K562 (cell line): Measurements from ENCODE around the gene NMRAL1. TPM values are rescaled to one million over a fixed set of nuclear protein-coding genes. Genes with fewer than 3 reads are reported as not detected.

ENCODE experiments used
- ATAC-seq: fragments of 200-7000 bp; cut with Tn5 transposase; 3 replicates; pipeline ENCODE4 v1.9.1; 2020; ENCODE audit warnings: moderate library complexity
- BruUV-seq: library from RNA; stranded (reverse); fragments of 400-500 nt; replicated peaks from 2 replicates; lab custom pipeline; 2021; lab: Mats Ljungman, UMichigan
- CTCF ChIA-PET: fragments of 300-600 bp; formaldehyde crosslinking; extraction: SDS; loops from one replicate; lab custom pipeline; 2021; ENCODE audit warnings: low intra/inter-chr PET ratio; lab: Yijun Ruan, JAX
- POLR2A ChIA-PET: fragments of 300-600, 350-650 bp; sonication (Branson Sonifier 250); formaldehyde crosslinking; extraction: SDS; loops from one replicate; lab custom pipeline; 2021; ENCODE audit warnings: antibody characterized with exemption, inconsistent platforms; lab: Yijun Ruan, JAX
- DNase-seq, 4 experiments: peaks; one replicate each; pipeline versions ENCODE4 v3.0.0 to v3.0.0-alpha.2; 2011 to 2018; ENCODE audit warnings: low spot score in 3 of 4, mixed read lengths in 3 of 4; ENCODE audit errors: extremely low read depth in 1 of 4
- FAIRE-seq: peaks from 2 replicates; lab custom pipeline; 2011; peaks lifted over from hg19 to GRCh38; lab: Jason Lieb, UNC
- H2AFZ ChIP-seq: 2 replicates; pipeline ENCODE4 v1.6.0; 2011; ENCODE audit warnings: low read depth, low read length, control low read depth, inconsistent platforms
- H3K27ac ChIP-seq: fragments of 200-600 bp; 3 replicates; pipeline ENCODE4 v1.8.0; 2011; ENCODE audit warnings: low read depth, mild to moderate bottlenecking, control low read depth, inconsistent platforms, low read length, moderate library complexity, mixed read lengths; ENCODE audit errors: extremely low read depth
- H3K27me3 ChIP-seq, 2 experiments: fragments of 300-600 bp in 1 of 2; 2 replicates in 1 of 2; 3 replicates in 1 of 2; pipeline versions ENCODE4 v1.6.0 to v1.8.0; 2011; ENCODE audit warnings: inconsistent platforms in 2 of 2, low read length in 2 of 2, mild to moderate bottlenecking in 1 of 2, mixed read lengths in 1 of 2, moderate library complexity in 1 of 2; ENCODE audit not compliant: control insufficient read depth in 2 of 2, insufficient read depth in 2 of 2
- H3K36me3 ChIP-seq: fragments of 300-600 bp; 3 replicates; pipeline ENCODE4 v1.8.0; 2011; ENCODE audit warnings: mild to moderate bottlenecking, low read length, inconsistent platforms; ENCODE audit not compliant: control insufficient read depth, insufficient read depth
- H3K4me1 ChIP-seq, 2 experiments: fragments of 200-600 bp in 1 of 2; replicated peaks in 1 of 2; 2 replicates in 1 of 2; 3 replicates in 1 of 2; pipeline versions ENCODE4 v1.5.1 to v1.8.0; 2011; ENCODE audit warnings: inconsistent platforms in 2 of 2, low read length in 2 of 2, mild to moderate bottlenecking in 1 of 2, mixed read lengths in 1 of 2, moderate library complexity in 1 of 2; ENCODE audit not compliant: control insufficient read depth in 2 of 2, insufficient read depth in 2 of 2
- H3K4me2 ChIP-seq: 2 replicates; pipeline ENCODE4 v1.6.1; 2011; ENCODE audit warnings: low read length, control low read depth, inconsistent platforms, mixed read lengths; ENCODE audit not compliant: insufficient read depth
- H3K4me3 ChIP-seq: fragments of 200-600 bp; sonication (generic), shearing (Covaris generic); 2 replicates; pipeline ENCODE4 v1.5.1; 2016; ENCODE audit warnings: control low read depth, inconsistent platforms
- H3K79me2 ChIP-seq: fragments of 200-600 bp; 3 replicates; pipeline ENCODE4 v1.8.0; 2011; ENCODE audit warnings: low read length, inconsistent platforms; ENCODE audit not compliant: control insufficient read depth, insufficient read depth
- H3K9ac ChIP-seq, 2 experiments: 2 replicates each; pipeline versions ENCODE4 v1.6.0 to v1.6.1; 2011; ENCODE audit warnings: low read depth in 2 of 2, low read length in 2 of 2, control low read depth in 1 of 2, inconsistent platforms in 1 of 2, mild to moderate bottlenecking in 1 of 2, mixed read lengths in 1 of 2; ENCODE audit not compliant: insufficient read depth in 1 of 2
- H3K9me1 ChIP-seq: one replicate; pipeline ENCODE4 v1.6.0; 2011; ENCODE audit warnings: inconsistent platforms, mild to moderate bottlenecking, low read length, moderate library complexity; ENCODE audit not compliant: control insufficient read depth, insufficient read depth
- H3K9me3 ChIP-seq: replicated peaks from 2 replicates; pipeline ENCODE4 v1.5.1; 2011; ENCODE audit warnings: low read depth, low read length, inconsistent platforms; ENCODE audit not compliant: control insufficient read depth, insufficient read depth
- H4K20me1 ChIP-seq: replicated peaks from 2 replicates; pipeline ENCODE4 v1.6.1; 2011; ENCODE audit warnings: low read length, inconsistent platforms, mixed read lengths; ENCODE audit not compliant: control insufficient read depth, insufficient read depth
- NFIC ChIP-seq: fragments of 450-650 bp; IDR thresholded peaks from 2 replicates; pipeline ENCODE4 v1.6.1; 2017; ENCODE audit warnings: mild to moderate bottlenecking, inconsistent platforms
- NONO ChIP-seq, 2 experiments: fragments of 200-400 bp in 1 of 2; fragments of 450-650 bp in 1 of 2; formaldehyde crosslinking in 1 of 2; IDR thresholded peaks; 2 replicates each; pipeline ENCODE4 v1.6.1; 2017; ENCODE audit warnings: low read depth in 2 of 2, mild to moderate bottlenecking in 2 of 2, moderate library complexity in 2 of 2, low read length in 1 of 2
- SRSF7 ChIP-seq: fragments of 200-400 bp; formaldehyde crosslinking; optimal IDR thresholded peaks from 2 replicates; pipeline ENCODE3; 2017; ENCODE audit warnings: mild to moderate bottlenecking, low read depth, low read length
- TBL1XR1 ChIP-seq, 2 experiments: IDR thresholded peaks; 2 replicates each; pipeline ENCODE4 v1.6.1; 2012; ENCODE audit warnings: improper control_type of control experiment in 2 of 2, low read length in 2 of 2, mild to moderate bottlenecking in 1 of 2
- TEAD2 ChIP-seq: fragments of 450-650 bp; IDR thresholded peaks from 2 replicates; pipeline ENCODE4 v1.6.1; 2016; ENCODE audit warnings: missing genetic modification characterization, control low read depth, missing compliant biosample characterization
- U2AF1 ChIP-seq: fragments of 200-400 bp; formaldehyde crosslinking; optimal IDR thresholded peaks from 2 replicates; pipeline ENCODE3; 2017; ENCODE audit warnings: mild to moderate bottlenecking, low read depth, low read length, moderate library complexity
- ZBTB8A ChIP-seq: fragments of 450-650 bp; IDR thresholded peaks from 2 replicates; pipeline ENCODE4 v1.6.1; 2018; ENCODE audit warnings: mild to moderate bottlenecking, moderate library complexity; ENCODE audit not compliant: partially characterized antibody
- ZKSCAN8 ChIP-seq: fragments of 200-800 bp; sonication (Bioruptor generic); IDR thresholded peaks from 2 replicates; pipeline ENCODE4 v1.6.1; 2016; ENCODE audit warnings: missing genetic modification characterization, missing compliant biosample characterization
- ZNF695 ChIP-seq: fragments of 450-650 bp; formaldehyde crosslinking; IDR thresholded peaks from 2 replicates; pipeline ENCODE4 v1.4.0; 2020; ENCODE audit warnings: mild to moderate bottlenecking, moderate library complexity
- WGBS: fragments of 100-300 bp; shearing (Covaris generic); methylation state at CpG from one replicate; pipeline ENCODE4 v1.1.6; 2016; ENCODE audit warnings: low coverage, mixed read lengths; ENCODE audit not compliant: insufficient coverage; ENCODE audit errors: missing lambda C conversion rate; 5-methylcytosine and 5-hydroxymethylcytosine counted together
- in situ Hi-C: fragments of 300-500 bp; cut with MboI; formaldehyde crosslinking; loops from 4 replicates; pipeline ENCODE4 v1.15.0; 2018; ENCODE audit warnings: inconsistent platforms, mixed read lengths
- intact Hi-C: fragments of 100-400 bp; cut with micrococcal nuclease; formaldehyde crosslinking; loops from 2 replicates; pipeline ENCODE4 v1.14.2; 2022
- polyA plus RNA-seq, 8 experiments: library from polyadenylated mRNA; depleted of rRNA in 4 of 8; stranded (reverse) in 5 of 8; unstranded in 3 of 8; fragments of >200 nt; fragmentation: Nextera tagmentation in 2 of 8; fragmentation: Illumina TruSeq in 1 of 8; extraction: Ambion mirVana in 2 of 8; extraction: Trizol in 1 of 8; gene quantifications; 2 replicates each; pipeline versions ENCODE4 v1.2.1 to v1.2.3, GENCODE V29; 2011 to 2014; ENCODE audit warnings: inconsistent platforms in 1 of 8, missing spikeins in 1 of 8
- total RNA-seq, 7 experiments: library from RNA; depleted of rRNA in 6 of 7; stranded (reverse); fragments of >200 nt in 6 of 7; fragmentation: Illumina TruSeq in 2 of 7; extraction: Trizol in 2 of 7; gene quantifications; 2 replicates each; pipeline versions ENCODE4 v1.2.1 to v1.2.3, GENCODE V29; 2011 to 2021; ENCODE audit warnings: low replicate concordance in 1 of 7

The NMRAL1 gene
- total and polyA plus RNA-seq, 9 of the 15 experiments (the other 6 are each of a cell fraction or from before 2014, with no cell fraction given) = 6.3 to 116 (median 63.2) TPM

DNA sequence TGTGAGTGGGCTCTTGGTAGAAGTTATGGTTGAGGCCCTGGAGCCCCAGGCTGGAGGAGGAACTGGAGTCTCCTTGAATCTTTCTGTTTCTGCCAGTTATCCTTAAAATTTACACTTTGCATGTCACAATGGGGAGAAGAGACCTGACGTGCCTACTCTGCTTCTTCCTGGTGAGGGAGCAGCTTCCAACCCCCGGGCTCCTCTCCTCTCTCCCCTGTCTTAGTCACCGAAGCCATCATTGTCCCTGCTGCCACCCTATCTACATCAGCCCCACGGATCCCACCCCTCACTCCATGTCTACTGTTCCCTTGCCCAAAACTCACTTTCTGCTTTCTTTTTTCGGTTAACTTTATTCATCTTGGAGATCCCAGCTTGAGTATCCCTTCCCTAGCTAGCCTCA is 31.2 kb downstream of the NMRAL1 start:
- intact Hi-C loops = no loop called here
- CTCF ChIA-PET = no interaction called here
- Histone ChIP-seq H3K4me1 (no peaks in the 10 kb centered on the region), H3K27me3 (no peaks in the 10 kb centered on the region), H3K79me2 (no peaks in the 10 kb centered on the region), H4K20me1 (no peaks in the 10 kb centered on the region), H3K36me3 (peaks cover 91% of the 10 kb centered on the region), H3K4me2 (no peak overlapping the region), H3K9me3 (no peaks in the 10 kb centered on the region), H3K27ac (no peak overlapping the region), H3K9me1 (no peaks in the 10 kb centered on the region), H3K4me3 (no peak overlapping the region), H2AFZ (no peak overlapping the region), H3K9ac (no peak overlapping the region)
- DNase-seq = no peak
- 77% methylated on average over 4 of the region's 5 CpGs for WGBS
- POLR2A ChIA-PET = interaction anchor here (0.7 to 1.8 kb wide), 2 partner anchors 8 to 10 kb away, joined by 3 to 5 read pairs; no protein-coding TSS in a partner anchor
- no peak for FAIRE-seq
- no peak for ATAC-seq
- TF ChIP-seq ZBTB8A (no peak), TBL1XR1 (IDR thresholded peaks at IDR 0.05; ENCODE audit: low read length in 2 of 2) (no peak), NONO (IDR thresholded peaks at IDR 0.05; ENCODE audit: low read depth in 2 of 2, low read length in 1 of 2) (no peak), TEAD2 (tag) (no peak), ZKSCAN8 (CRISPR knock-in tag) (no peak), SRSF7 (no peak), U2AF1 (no peak), NFIC (no peak), ZNF695 (CRISPR knock-in tag) (no peak)
- no TSS peak for BruUV-seq
- in situ Hi-C loops = no loop called here
